KG1 (cell line): Measurements from ENCODE around the gene TFB2M.

Source experiments
- DNase-seq: peaks from one replicate; lab custom pipeline; 2025; lab: John Stamatoyannopoulos, UW

The TFB2M gene

DNA sequence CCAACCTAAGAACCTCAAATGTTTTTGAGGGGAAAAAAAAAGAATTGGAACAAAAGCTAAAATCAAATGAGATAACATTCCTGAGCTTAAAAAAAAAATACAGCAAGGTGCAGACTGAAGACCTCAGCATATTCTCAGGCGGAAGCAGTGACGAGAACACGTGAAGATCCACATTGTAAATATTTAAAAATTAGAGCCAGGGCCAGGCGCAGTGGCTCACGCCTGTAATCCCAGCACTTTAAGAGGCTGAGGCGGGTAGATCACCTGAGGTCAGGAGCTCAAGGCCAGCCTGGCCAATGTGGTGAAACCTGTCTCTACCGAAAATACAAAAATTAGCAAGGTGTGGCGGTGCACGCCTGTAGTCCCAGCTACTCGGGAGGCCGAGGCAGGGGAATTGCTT, 15.7 kb downstream of the TFB2M start:
- no peak for DNase-seq

DNA sequence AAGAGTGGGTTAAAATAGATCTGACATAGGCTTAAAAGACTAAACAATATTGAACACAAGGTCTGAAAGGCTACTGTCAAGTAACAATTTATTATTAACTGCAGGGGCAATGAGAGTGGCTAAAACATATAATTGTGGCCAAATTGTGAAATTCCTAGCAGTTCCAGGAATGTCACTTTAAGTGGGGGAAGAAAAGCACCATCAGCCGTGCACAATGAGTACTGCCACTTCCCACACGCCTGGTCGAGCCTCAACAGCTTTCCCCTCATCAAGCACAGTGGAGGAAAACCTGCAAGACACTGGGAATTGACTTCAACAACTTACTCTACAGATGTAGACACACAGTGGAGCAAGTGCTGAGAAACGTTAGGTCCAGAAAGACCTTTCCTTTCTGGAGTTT, 16.4 kb downstream of the TFB2M start:
- no peak for DNase-seq

GRCh38 chr1:246544001-246544400, 22.1 kb downstream of the TFB2M start:
- DNase-seq = no peak

- DNase-seq = no peak
Observed at GRCh38 chr1:246540738-246541491, 25.1 kb downstream of the TFB2M start.

- no peak for DNase-seq
Observed at GRCh38 chr1:246537887-246538286, 28.2 kb downstream of the TFB2M start.

- no peak for DNase-seq
Observed at GRCh38 chr1:246537441-246537840, 28.6 kb downstream of the TFB2M start.

DNA sequence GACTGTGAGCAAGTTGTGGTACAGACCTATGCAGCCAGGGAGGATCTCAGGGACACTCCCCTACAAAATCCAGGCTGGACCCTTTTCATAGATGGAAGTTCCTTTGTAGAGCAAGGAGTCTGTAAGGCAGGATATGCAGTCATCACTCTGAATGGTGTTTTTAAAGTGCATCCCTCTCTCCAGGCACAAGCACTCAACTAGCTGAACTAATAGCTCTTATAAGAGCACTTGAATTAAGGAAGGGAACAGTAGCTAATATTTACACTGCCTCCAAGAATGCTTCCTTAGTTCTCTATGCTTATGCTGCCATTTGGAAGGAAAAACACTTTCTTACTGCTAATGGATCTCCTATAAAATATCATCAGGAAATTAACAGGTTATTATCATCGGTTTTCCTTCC, 31.9 kb downstream of the TFB2M start:
- no peak for DNase-seq

DNA sequence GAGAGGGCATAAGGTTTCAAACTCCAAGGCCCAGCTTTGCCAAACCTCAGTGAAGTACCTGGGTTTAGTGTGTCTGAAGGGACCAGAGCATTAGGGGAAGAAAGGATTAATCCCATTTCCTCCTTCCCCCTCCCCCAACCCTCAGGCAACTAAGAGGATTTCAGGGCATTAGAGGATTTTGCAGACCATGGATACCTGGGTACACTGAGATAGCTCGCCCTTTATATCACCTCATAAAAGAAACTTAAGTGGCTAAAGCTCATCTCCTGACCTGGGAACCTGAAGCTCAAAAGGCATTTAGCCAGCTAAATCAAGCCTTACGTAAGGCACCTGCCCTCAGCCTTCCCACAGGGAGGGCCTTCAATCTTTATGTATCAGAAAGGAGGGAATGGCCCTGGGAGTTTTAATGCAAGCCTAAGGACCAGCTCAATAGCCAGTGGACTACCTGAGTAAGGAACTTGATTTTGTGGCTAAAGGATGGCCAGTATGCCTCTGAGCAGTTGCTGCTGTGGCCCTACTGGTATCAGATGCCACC, 32.6 kb downstream of the TFB2M start:
- no peak for DNase-seq

GRCh38 chr1:246532519-246532918, 33.5 kb downstream of the TFB2M start:
- DNase-seq = no peak

GRCh38 chr1:246530482-246530881, 35.6 kb downstream of the TFB2M start:
- DNase-seq = no peak

GRCh38 chr1:246528933-246529731, 36.9 kb downstream of the TFB2M start:
- DNase-seq = no peak

GRCh38 chr1:246527402-246528088, 38.5 kb downstream of the TFB2M start:
- peak; percentile 40 for DNase-seq

DNA sequence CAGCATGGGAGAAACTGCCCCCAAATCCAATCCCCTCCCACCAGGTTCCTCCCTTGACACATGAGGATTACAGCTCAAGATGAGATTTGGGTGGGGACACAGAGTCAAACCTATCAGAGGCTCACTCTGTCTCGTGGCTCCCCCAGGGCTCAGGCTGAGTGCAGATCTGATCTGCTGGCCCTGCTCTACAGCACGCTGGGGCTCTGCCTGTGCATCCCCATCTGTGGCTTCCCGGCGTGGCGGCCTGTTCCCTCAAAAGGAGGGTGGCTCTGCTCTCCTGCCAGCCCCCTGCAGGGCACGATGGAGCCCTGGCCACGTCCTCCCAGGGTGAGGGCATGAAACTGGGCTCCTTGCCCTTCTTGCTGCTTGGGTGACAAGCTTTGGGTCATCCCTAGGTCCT, 39.1 kb downstream of the TFB2M start:
- DNase-seq = no peak

DNA sequence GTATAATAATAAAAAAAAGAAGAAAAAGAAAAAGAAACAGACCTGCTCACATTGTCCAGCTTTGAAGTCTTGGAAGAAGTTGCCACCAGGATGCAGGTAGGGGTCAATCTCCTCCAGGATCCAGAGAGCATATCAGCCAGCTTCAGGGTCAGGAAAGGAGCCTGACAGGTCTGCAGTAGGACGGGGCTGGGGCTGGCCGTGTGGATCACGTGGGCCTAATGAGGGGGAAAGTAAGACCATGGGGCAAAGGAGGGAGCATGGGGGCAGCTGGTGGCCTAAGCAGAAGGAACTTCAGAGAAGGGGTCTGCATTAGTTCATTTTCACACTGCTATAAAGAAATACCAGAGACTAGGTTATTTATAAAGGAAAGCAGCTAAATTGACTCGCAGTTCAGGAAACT, 39.7 kb downstream of the TFB2M start:
- no peak for DNase-seq

GRCh38 chr1:246519514-246519913, 46.5 kb downstream of the TFB2M start:
- DNase-seq = no peak

DNA sequence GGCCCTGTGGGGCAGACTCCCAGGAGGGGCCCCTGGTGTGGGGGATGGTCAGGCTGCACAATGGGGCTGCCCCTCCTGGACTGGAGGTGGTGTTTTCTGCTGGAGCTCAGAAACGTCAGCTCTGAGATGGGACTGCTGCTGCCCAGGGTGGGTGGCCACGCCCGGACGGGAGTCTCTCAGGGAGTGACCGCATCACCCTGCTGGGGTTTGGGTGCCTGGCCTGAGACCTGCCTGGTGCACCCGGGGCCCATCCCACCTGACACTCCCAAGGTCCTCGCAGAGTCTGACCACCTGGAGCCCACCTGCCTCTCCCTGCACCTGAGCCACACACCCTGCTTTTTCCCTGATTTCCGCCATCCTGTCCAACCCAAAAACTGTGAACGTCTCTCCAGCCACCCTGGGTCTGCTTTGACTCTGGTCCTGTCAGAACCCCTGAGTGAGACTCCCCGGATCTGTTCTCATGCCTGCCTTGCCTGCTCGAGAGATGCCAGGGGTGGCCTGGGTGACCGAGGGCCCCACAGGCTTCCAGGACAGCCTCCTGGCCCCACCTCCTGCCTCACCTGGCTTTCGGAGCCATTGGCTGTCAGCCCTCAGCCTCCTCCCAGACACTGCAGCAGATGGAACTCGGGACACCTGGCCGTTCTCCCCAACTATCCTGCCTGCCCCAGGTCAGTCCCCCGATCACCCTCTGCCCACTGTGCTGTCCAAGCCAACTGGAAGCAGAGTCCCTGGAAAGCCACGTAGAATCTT, 47.4 kb downstream of the TFB2M start:
- no peak for DNase-seq

DNA sequence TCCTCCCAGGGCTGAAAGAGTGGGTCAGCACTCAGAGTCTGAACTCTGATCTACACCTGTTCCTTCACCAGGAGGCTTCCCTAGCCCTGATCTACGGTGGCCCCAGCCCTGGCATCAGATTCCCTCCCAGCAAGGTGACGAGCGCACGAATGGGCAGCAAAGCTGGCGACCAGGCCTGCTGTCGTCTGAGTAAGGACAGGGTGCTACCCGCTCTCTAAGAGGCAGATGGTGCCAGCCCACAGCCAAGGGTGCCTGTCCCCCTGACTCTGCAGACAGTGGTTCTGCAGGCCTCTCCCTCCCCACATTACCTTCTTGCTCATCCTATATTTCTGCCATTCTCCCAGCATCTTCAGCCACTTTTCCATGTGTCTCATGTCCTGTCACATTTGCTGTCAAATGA, 48.7 kb downstream of the TFB2M start:
- no peak for DNase-seq

DNA sequence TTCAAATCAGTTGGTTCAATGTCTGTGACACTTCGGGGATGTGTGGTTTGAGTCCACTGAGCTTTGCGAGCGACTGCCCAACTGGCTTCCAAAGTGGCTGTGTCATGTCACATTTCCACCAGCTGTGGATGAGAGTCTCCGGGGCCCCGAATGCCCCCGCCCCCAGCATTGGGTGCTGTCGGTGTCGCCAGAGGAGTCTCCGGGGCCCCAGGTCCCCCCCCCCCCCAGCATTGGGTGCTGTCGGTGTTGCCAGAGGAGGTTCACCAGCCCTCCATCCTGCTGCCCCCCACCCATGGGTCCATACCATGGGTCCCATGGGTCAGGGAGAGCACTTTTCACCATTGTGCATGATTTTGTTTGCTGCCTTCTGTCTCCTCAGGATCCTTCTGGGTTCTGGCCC, 49.9 kb downstream of the TFB2M start:
- no peak for DNase-seq

- DNase-seq = no peak
Observed at GRCh38 chr1:246515390-246516005, 50.6 kb downstream of the TFB2M start.

- DNase-seq = no peak
Observed at GRCh38 chr1:246513619-246514343, 52.3 kb downstream of the TFB2M start.

- DNase-seq = no peak
Observed at GRCh38 chr1:246513041-246513440, 53.0 kb downstream of the TFB2M start.
